ENCODE data around the gene SUSD1. TPM values are rescaled to one million over a fixed set of nuclear protein-coding genes. Genes with fewer than 3 reads are reported as not detected.
A peak's percentile ranks its signal among the peaks of the same experiment; 100 is the strongest.

SUSD1 gene
- total RNA-seq, 1 experiment from 2014 or later, result 20.3 TPM

DNA sequence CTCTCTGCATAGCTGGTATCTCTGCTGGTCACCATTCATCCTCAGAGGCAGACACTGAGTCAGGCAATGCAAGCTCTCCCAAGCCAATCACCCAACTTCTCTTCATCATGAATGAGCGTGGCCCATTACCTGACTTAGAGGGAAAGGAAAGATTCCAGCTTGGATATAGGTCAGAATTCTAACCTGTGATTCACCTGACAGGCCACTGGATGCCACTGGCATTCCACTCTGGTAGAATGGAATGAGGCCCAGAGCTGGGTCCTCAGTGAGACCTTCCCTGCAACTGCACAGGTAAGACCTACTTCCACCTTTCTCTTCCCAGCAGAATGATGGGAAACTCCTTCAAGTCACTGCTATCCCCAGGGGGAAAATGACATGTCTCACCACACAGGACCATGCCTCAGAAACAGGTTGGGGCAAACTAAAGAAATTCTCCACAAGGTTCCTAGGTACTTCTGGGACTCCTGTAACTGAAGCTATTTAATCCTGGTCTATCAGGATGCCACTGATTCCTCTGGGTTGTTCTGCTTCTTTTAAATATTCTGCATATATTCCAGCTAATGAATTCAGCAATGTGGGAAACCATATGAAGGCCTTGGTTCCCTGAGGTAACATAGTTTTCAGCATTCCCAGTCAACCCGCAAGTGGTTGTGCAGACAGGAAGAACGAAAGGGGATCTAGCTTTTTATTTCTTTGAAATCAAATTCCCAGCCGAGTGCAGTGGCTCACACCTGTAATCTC is 62.0 kb downstream of the SUSD1 start:
- DNase-seq (ENCODE audit: low read depth), result peak; percentile 92
- in situ Hi-C loops (cut with HindIII; ENCODE audit: low pct_unique_long_range_greater_than_20kb, low sequenced_read_pairs), result no loop called here

DNA sequence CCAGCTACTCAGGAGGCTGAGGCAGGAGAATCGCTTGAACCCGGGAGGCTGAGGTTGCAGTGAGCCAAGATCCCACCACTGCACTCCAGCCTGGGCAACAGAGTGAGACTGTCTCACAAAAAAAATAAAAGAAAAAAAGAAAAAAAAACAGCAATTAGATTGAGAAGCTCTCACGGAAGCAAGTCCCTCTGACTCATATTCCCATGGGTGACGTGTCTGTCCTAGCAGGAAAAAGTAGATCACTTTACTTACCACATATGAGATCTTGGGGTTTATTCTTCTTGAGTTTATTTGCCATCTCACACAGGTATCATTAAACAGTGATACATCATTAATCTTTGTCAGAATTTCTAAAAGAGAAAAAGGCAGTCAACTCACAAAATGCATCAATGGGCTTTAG is 62.6 kb downstream of the SUSD1 start:
- in situ Hi-C loops (cut with HindIII; ENCODE audit: low pct_unique_long_range_greater_than_20kb, low sequenced_read_pairs), result no loop called here
- DNase-seq (ENCODE audit: low read depth), result peak; percentile 97

DNA sequence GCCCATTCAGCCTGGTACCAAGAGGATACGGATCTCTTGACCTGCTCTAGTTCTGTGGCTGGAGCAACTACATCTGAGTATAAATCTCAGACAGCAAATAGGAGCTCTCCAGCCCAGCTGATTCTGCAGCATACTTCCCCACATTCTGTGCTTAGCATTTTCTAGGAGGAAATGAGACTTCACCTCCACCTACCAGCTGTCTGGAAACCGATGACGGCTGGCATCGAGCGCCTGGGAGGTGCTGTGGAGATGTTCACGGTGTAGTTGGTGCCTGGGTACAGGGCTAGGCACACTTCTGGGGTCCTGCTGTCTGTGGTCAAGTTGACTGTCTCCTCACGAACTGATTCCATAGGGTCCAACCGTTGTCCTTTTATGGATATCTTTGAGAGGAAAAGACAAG is 63.6 kb downstream of the SUSD1 start:
- DNase-seq (ENCODE audit: low read depth), result no peak
- in situ Hi-C loops (cut with HindIII; ENCODE audit: low pct_unique_long_range_greater_than_20kb, low sequenced_read_pairs), result no loop called here

DNA sequence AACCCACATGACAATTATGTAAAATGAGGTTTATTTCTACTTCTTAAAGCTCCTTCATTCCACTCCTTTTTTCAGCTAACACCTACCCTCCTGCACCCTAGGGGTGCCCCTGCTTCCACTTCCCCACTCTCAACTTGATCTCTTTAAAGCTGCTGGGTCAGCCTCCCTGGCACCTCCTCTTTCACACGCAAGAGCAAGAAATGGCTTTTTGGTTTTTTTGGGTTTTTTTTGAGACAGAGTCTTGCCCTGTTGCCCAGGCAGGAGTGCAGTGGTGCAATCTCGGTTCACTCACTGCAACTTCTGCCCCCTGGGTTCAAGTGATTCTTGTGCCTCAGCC is 64.4 kb downstream of the SUSD1 start:
- in situ Hi-C loops (cut with HindIII; ENCODE audit: low pct_unique_long_range_greater_than_20kb, low sequenced_read_pairs), result no loop called here
- DNase-seq (ENCODE audit: low read depth), result no peak

DNA sequence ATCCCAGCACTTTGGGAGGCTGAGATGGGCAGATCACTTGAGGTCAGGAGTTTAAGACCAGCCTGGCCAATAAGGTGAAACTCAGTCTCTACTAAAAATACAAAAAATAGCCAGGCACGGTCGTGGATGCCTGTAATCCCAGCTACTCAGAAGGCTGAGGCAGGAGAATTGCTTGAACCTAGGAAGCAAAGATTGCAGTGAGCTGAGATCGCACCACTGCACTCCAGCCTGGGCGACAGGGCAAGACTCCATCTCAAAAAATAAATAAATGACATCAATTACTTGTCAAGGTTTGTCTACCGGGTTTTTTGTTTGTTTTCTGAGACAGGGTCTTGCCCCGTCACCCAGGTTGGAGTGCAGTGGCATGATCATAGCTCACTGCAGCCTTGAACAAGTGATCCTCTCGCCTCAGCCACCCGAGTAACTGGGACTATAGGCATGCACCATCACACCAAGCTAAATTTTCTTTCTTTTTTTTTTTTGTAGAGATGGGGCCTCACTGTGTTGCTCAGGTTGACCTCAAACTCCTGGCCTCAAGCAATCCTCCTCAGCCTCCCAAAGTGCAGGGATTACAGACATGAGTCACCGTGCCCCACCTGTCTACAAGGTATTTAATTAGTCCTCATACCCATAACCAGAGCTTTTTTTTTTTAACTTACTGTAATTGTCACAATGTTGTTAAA is 64.9 kb downstream of the SUSD1 start:
- DNase-seq (ENCODE audit: low read depth), result peak; percentile 66
- in situ Hi-C loops (cut with HindIII; ENCODE audit: low pct_unique_long_range_greater_than_20kb, low sequenced_read_pairs), result no loop called here

DNA sequence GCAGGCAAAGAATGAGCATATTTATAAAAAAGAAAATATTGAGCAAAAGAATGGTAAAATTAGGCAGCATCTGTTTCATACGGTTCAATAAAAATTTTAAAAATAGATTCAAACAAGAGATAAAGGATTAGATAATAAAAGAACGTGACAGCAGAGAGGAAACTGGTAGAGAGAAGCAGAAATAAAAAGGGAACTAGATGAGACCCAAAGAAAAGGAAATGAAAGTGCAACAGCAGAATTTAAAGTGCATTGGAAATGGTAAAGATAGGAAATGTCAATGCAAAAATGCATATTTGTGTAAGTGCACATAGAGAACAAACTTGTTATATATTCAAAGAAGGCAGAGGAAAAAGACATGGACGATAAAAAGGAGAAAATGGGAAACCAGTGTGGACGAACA is 70.2 kb downstream of the SUSD1 start:
- in situ Hi-C loops (cut with HindIII; ENCODE audit: low pct_unique_long_range_greater_than_20kb, low sequenced_read_pairs), result no loop called here
- DNase-seq (ENCODE audit: low read depth), result no peak

DNA sequence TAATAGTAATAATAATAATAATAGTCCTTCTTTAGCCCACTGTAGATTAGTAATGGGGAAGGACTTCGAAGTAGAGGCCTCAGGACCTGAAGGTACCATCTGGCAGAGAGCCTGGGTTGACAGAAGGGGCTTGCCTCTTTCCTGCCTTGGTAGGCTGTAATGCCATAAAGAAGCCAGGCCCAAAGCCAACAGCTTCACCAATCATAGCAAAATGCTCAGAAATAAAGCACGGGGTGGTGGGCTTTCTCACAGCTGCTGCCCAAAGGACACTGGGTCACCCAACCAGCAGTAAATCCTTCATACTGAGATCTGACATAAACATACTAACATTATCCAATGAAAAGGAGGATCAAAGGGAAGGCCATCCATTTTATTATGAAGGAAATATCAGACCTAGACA is 70.7 kb downstream of the SUSD1 start:
- in situ Hi-C loops (cut with HindIII; ENCODE audit: low pct_unique_long_range_greater_than_20kb, low sequenced_read_pairs), result no loop called here
- DNase-seq (ENCODE audit: low read depth), result no peak

DNA sequence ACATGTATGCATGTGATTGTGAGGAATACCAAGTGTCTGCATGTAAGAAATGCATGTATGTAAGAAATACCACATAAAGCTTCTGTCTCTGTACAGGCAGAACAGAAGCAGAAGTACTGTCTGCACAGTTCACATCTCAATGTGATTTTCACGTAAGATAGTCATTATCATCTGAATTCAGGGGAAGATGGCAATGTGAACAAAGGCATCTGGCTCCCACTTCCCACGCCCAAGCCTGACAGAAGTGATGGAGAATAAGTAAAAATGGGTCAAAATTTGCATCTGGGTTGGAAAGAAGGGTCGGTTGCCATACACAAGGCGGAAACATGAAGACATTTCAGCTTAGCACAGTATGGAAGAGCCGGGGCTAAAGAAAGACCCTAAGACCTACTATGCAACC is 71.7 kb downstream of the SUSD1 start:
- DNase-seq (ENCODE audit: low read depth), result no peak
- in situ Hi-C loops (cut with HindIII; ENCODE audit: low pct_unique_long_range_greater_than_20kb, low sequenced_read_pairs), result no loop called here

DNA sequence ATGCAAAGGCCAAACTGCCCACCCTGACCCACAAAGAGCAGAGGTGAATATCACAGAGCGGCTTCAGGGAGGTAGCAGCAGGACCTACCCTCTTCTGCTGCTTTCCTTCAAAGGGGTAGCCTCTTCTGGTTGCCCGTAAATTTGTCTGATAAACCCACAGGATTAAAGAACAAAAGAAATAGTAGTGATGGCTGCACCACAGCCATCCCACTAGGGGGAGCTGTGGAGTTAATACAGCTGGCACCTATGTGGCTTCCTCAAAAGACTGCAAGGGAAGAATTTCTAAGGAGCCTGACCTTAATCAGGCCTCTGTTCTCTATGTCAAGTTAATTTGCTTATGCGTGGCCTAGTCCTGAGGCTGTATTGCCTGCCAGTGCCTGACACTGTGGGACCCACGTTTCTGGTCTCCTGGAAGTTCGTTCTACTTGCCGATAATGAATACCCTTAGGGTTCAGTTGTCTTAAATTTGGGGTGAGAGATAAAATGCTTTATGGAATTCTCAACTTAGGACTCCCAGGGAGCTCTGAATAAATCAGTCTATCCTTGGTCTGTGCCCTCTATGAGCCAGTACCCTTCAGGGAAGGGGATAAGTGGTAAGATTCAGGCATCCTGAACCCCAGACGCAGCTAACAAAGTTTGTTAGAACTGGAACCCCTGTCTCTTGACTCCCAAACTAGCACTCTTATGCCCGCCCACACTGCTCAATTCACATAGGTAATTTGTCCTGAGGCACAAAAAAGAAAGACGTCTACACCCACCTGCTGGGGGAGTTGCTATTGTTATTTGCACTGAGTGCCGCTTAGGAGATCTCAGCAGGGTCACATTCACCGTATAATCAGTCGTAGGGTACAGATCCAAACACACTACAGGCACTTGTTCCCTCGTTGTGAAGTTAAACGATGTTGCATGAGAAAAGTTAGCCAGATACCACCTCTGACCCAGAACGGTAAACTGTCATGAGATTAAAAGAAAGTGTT is 77.1 kb downstream of the SUSD1 start:
- DNase-seq (ENCODE audit: low read depth), result peak; percentile 61
- in situ Hi-C loops (cut with HindIII; ENCODE audit: low pct_unique_long_range_greater_than_20kb, low sequenced_read_pairs), result no loop called here

DNA sequence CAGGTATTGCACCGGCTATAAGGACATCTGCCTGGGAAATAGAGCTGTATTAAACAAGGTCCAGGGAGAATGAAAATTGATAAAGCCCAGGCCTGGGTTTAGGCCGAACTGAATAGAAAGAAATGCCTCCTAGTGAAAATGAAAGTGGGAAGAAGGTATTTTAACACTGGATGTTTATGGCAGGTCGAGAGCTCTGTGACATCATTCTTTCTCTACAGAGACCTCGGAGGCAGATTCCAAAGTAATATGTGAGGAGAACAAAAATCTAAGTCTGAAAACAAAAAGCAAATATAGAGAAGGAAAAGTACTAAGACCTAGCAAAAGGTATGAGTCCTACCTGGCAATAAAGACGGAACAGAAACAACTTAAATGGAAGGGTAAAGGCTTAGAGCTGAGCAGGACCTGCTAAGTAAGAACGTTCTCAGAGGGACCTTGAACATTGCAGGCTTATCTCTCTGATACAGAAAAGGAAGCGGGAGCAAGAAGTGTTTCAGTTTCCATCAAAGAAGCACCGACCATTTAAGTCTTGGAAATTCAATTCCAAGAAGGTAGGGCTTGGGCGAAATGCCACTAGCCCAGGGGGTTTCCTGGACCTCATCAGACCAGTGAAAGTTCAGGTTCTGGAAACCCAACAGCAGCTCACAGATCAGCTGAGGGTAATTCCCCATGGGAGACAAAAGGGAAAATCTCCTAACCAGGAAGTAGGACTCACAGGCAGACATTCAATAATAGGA is 80.0 kb downstream of the SUSD1 start:
- no peak for DNase-seq (ENCODE audit: low read depth)
- in situ Hi-C loops (cut with HindIII; ENCODE audit: low pct_unique_long_range_greater_than_20kb, low sequenced_read_pairs), result no loop called here

DNA sequence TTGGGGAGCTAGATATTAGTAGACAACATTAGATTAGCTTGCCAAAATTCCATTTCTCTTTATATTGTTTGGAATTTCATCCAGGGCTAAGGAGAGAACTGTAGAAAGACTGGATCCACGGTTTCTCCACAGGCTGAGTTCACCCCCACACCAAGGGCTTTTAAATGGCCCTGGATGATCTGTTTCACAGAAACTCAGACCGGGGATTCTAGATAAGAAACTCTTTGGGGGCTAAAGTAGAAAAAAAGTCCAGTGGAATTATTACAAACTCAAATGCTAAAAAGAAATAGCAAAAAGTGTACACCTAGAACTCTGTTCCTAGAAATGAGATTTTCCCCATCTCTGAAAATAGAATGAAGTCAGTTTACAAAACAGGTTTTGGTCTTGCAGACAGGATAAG is 80.9 kb downstream of the SUSD1 start:
- in situ Hi-C loops (cut with HindIII; ENCODE audit: low pct_unique_long_range_greater_than_20kb, low sequenced_read_pairs), result no loop called here
- DNase-seq (ENCODE audit: low read depth), result no peak

DNA sequence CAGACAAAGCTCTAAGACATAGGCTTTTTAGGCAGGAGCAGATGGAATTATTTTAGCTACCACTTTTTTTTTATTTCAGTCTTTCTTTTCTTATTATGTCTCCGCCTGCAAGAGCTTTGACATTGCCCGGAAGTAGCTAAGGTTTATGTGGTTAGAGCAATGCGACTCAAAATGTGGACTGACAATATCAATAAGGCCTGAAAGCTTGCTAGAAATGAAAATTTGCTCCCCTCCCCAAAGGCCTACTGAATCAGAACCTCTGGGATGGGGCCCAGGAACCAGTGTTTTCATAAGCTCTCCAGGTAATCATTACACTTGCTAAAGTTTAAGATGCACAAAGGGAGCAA is 81.3 kb downstream of the SUSD1 start:
- in situ Hi-C loops (cut with HindIII; ENCODE audit: low pct_unique_long_range_greater_than_20kb, low sequenced_read_pairs), result no loop called here
- no peak for DNase-seq (ENCODE audit: low read depth)

DNA sequence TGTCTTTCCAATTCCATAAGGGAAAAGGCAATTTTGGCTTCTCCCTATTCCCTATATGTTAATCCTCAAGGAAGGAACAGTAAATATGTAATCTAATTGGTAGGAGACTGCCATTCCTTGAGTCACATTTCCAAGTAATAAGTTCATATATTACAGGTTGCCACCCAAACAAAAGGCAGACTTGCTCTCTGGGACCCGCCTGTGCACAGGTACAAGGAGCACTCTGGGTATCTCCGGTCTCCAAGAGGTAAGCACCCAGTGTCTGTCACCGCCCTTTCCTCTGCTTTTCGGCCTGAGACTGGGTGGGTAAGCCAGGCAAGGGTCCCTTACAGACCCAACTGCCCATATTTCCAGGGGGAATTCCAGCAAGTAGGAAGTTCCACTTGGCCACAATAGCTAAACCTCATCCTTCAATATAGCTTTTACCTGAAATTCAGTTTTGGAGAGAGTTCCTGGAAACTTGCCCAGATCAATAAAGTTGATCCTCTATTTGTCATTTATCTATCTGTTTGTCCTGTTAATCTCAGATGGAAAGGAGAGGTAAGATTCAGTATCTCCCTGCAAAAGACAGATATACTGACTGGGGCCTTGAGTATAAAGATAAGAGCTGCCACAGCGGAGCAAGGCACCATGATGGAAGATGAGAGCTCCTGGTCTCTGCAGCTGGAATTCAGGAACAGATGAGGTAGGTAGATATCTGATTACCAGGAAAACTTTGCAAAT is 81.8 kb downstream of the SUSD1 start:
- no peak for DNase-seq (ENCODE audit: low read depth)
- in situ Hi-C loops (cut with HindIII; ENCODE audit: low pct_unique_long_range_greater_than_20kb, low sequenced_read_pairs), result no loop called here

DNA sequence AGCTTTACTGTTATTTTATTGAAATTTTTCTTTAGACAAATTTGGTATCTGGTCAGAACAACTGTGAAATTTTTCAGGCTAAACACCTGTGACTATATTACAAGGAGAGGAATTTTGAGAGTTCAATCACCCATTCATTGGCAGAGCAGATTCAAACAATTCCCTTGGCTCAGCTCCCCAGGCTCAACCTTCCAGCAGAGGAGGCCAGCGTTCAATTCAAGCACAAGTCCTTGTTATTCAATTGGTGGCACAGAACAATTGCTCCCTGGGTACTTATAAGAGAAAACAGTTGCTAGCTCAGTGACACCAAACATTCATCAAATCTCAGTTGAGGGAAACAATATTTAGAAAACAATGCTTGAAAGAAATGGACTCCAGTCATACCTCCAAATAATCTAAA is 83.3 kb downstream of the SUSD1 start:
- in situ Hi-C loops (cut with HindIII; ENCODE audit: low pct_unique_long_range_greater_than_20kb, low sequenced_read_pairs), result no loop called here
- DNase-seq (ENCODE audit: low read depth), result no peak

DNA sequence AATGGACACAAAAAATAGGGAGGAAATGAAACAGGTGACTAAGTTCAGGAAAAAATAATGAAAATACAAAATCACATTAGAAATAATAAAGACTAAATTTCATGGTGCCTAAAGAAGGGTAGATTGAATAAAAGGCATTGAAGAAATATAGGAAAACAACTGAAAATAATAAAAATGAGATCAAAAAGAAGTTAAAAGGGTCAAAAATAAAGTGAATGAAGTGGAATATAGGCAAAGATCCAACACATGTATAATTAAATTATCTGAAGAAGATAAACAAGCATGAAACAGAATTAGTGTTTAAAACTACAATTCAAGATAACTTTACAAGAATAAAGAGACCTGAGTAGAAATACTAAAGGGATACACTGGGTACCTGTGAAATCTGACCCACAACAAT is 87.6 kb downstream of the SUSD1 start:
- in situ Hi-C loops (cut with HindIII; ENCODE audit: low pct_unique_long_range_greater_than_20kb, low sequenced_read_pairs), result no loop called here
- DNase-seq (ENCODE audit: low read depth), result no peak

DNA sequence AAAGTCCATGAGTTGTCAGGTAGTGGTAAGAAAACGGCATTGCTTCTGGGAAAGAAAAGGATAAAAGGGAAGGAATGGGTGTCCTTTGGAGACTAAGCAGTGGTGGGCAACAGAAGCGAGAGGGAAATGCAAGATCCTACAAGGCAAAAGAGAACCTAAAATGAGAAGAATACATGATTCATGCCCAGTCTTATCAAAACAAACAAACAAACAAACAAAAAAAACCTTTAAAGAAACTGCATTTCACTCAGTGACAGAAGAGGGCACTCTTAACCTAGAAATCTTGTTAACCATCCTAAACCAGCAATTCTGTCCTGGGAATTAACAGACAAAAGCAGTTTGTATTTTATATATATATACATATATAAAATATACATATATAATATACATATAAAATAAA is 88.5 kb downstream of the SUSD1 start:
- DNase-seq (ENCODE audit: low read depth), result peak; percentile 41
- in situ Hi-C loops (cut with HindIII; ENCODE audit: low pct_unique_long_range_greater_than_20kb, low sequenced_read_pairs), result no loop called here

DNA sequence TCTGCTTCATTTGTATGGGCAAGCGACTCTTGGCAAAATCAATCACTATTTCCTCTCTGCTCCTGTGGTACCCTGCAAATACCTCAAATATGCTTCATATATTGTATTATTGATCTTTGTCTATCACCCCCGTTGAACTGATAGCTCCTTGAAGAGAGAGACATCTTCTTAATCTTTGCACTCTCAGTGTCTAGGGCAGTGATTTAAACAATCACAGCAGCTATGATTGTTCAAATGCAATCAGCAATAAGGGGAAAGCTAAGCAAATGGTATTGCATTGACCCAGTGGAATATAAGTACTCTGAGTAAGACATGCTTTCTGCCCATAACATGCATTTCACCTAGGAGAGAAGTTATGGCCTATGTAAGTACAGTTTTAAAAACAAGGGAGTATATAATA is 90.2 kb downstream of the SUSD1 start:
- in situ Hi-C loops (cut with HindIII; ENCODE audit: low pct_unique_long_range_greater_than_20kb, low sequenced_read_pairs), result no loop called here
- no peak for DNase-seq (ENCODE audit: low read depth)

DNA sequence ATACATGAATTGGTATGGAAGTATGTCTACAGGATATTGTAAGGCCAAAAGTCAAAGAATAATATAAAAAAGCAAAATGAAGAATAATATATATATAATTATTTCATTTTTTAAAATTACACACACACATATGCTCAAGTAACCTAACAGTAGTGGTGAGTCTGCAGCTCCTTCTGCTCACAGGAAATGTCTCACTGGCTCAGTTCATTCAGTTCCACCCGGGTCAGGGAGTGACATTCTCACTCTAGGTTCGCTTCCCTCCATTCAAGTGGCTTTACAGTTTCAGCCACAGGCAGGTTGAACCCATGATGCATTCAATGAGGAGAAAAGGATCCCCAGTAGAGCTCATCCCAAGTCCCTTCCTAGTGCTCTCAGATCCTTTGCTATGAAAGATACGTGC is 90.8 kb downstream of the SUSD1 start:
- in situ Hi-C loops (cut with HindIII; ENCODE audit: low pct_unique_long_range_greater_than_20kb, low sequenced_read_pairs), result no loop called here
- no peak for DNase-seq (ENCODE audit: low read depth)

All from Caki2 (cell line).